Measurements from ENCODE around the gene RBM5.

- TF ChIP-seq RELA (CRISPR knock-in tag; IDR thresholded peaks at IDR 0.05; ENCODE audit: borderline replicate concordance) = no peak
- no peak for TF ChIP-seq CTCF (IDR thresholded peaks at IDR 0.05)
- TF ChIP-seq NFE2L1 (CRISPR knock-in tag; IDR thresholded peaks at IDR 0.05) = no peak
- TF ChIP-seq ESRRA (CRISPR knock-in tag; IDR thresholded peaks at IDR 0.05; ENCODE audit: borderline replicate concordance) = no peak
- no peak for TF ChIP-seq CREB1 (CRISPR knock-in tag; IDR thresholded peaks at IDR 0.05)
- TF ChIP-seq ZNF138 (CRISPR knock-in tag; conservative IDR thresholded peaks at IDR 0.05) = no peak
- TF ChIP-seq, protein P1, sequence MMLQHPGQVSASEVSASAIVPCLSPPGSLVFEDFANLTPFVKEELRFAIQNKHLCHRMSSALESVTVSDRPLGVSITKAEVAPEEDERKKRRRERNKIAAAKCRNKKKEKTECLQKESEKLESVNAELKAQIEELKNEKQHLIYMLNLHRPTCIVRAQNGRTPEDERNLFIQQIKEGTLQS (CRISPR knock-in tag; conservative IDR thresholded peaks at IDR 0.05) = no peak
- TF ChIP-seq ZNF423 (CRISPR knock-in tag; IDR thresholded peaks at IDR 0.05) = no peak
These were observed 44.5 kb downstream of the RBM5 start for GRCh38 chr3:50133283-50133615.

All from WTC11 (cell line).